Astrocyte (in vitro differentiated cells and primary cell): Measurements from ENCODE around the gene C17orf107. TPM values are rescaled to one million over a fixed set of nuclear protein-coding genes. Genes with fewer than 3 reads are reported as not detected.

Experiments
- DNase-seq: peaks from one replicate; pipeline ENCODE4 v3.0.0-alpha.2; 2010; ENCODE audit warnings: low read depth
- FAIRE-seq: peaks from 2 replicates; lab custom pipeline; 2011; peaks lifted over from hg19 to GRCh38; lab: Jason Lieb, UNC
- H2AFZ ChIP-seq: 2 replicates; pipeline ENCODE4 v1.6.0; 2012; ENCODE audit warnings: low read depth, low read length, inconsistent platforms
- H3K27ac ChIP-seq: 2 replicates; pipeline ENCODE4 v1.5.1; 2011; ENCODE audit warnings: low read depth, low read length, inconsistent platforms
- H3K27me3 ChIP-seq: 2 replicates; pipeline ENCODE4 v1.6.0; 2011; ENCODE audit warnings: low read length, inconsistent platforms; ENCODE audit not compliant: insufficient read depth
- H3K36me3 ChIP-seq: 2 replicates; pipeline ENCODE4 v1.5.1; 2011; ENCODE audit warnings: low read length, inconsistent platforms; ENCODE audit not compliant: insufficient read depth
- H3K4me1 ChIP-seq: 2 replicates; pipeline ENCODE4 v1.5.1; 2011; ENCODE audit warnings: low read length, inconsistent platforms; ENCODE audit not compliant: insufficient read depth
- H3K4me2 ChIP-seq: 2 replicates; pipeline ENCODE4 v1.6.0; 2012; ENCODE audit warnings: low read length, inconsistent platforms
- H3K4me3 ChIP-seq: 2 replicates; pipeline ENCODE4 v1.5.1; 2011; ENCODE audit warnings: low read depth, mild to moderate bottlenecking, low read length, inconsistent platforms; ENCODE audit not compliant: insufficient read depth
- H3K79me2 ChIP-seq: 2 replicates; pipeline ENCODE4 v1.6.0; 2012; ENCODE audit warnings: mild to moderate bottlenecking, low read length, inconsistent platforms; ENCODE audit not compliant: insufficient read depth
- H3K9ac ChIP-seq: 2 replicates; pipeline ENCODE4 v1.6.0; 2012; ENCODE audit warnings: mild to moderate bottlenecking, low read length, inconsistent platforms
- H3K9me3 ChIP-seq: 2 replicates; pipeline ENCODE4 v1.5.1; 2012; ENCODE audit warnings: low read depth, mild to moderate bottlenecking, low read length, inconsistent platforms; ENCODE audit not compliant: insufficient read depth
- H4K20me1 ChIP-seq: 2 replicates; pipeline ENCODE4 v1.6.0; 2012; ENCODE audit warnings: low read length, inconsistent platforms; ENCODE audit not compliant: insufficient read depth
- H3K27ac Mint-ChIP-seq: one replicate; pipeline ENCODE4 v1.8.0; 2021; ENCODE audit warnings: mild to moderate bottlenecking, mixed read lengths; ENCODE audit not compliant: unreplicated experiment
- H3K27me3 Mint-ChIP-seq: one replicate; pipeline ENCODE4 v1.8.0; 2021; ENCODE audit warnings: low read depth, mixed read lengths; ENCODE audit not compliant: unreplicated experiment
- H3K36me3 Mint-ChIP-seq: one replicate; pipeline ENCODE4 v1.8.0; 2021; ENCODE audit warnings: low read depth, mixed read lengths; ENCODE audit not compliant: unreplicated experiment
- H3K4me1 Mint-ChIP-seq: one replicate; pipeline ENCODE4 v1.8.0; 2021; ENCODE audit warnings: low read depth, mixed read lengths; ENCODE audit not compliant: unreplicated experiment
- H3K4me3 Mint-ChIP-seq: one replicate; pipeline ENCODE4 v1.8.0; 2021; ENCODE audit warnings: mild to moderate bottlenecking, moderate library complexity, mixed read lengths; ENCODE audit not compliant: unreplicated experiment
- H3K9me3 Mint-ChIP-seq: one replicate; pipeline ENCODE4 v1.8.0; 2021; ENCODE audit warnings: mild to moderate bottlenecking, mixed read lengths; ENCODE audit not compliant: unreplicated experiment
- EZH2 ChIP-seq: IDR thresholded peaks from 2 replicates; pipeline ENCODE4 v1.6.1; 2012; ENCODE audit warnings: mild to moderate bottlenecking, low read length, inconsistent platforms; ENCODE audit not compliant: insufficient read depth
- total RNA-seq: library from RNA; stranded (reverse); gene quantifications from 2 replicates; pipeline ENCODE4 v1.2.1, GENCODE V29; 2021
- TF ChIP-seq, protein P1 (sequence below): IDR thresholded peaks from 2 replicates; pipeline ENCODE4 v1.5.1; 2011; ENCODE audit warnings: low read depth, mild to moderate bottlenecking, inconsistent platforms, low read length, moderate library complexity; ENCODE audit not compliant: insufficient read depth

C17orf107 gene
- total RNA-seq, 1 donor from 2014 or later, result 2.2 TPM

DNA sequence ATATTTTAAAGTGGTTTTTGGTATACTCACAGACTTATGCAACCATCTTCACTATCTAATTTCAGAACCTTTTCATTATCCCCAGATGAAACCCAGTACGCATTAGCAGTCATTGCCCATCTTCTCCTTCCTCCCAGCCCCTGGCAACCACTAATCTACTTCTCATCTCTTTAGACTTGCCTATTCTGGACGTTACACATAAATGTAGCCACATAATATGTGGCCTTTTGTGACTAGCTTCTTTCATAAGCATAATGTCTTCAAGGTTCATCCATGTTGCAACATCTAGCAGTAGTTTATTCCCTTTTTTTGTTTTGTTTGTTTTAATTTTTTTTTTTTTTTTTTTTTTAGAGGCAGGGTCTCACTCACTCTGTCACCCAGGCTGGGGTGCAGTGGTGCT lies 28.5 kb upstream of the C17orf107 start:
- Mint-ChIP-seq H3K4me3 (no peak overlapping the region), H3K27me3 (no peaks in the 10 kb centered on the region), H3K4me1 (peaks cover 6% of the 10 kb centered on the region), H3K9me3 (no peaks in the 10 kb centered on the region), H3K36me3 (peaks cover 7% of the 10 kb centered on the region), H3K27ac (no peak overlapping the region)
- H3K36me3 ChIP-seq, result peaks cover 2% of the 10 kb centered on the region
- H3K79me2 ChIP-seq, result peaks cover 15% of the 10 kb centered on the region
- H3K4me3 ChIP-seq, result no peak overlapping the region
- H3K27me3 ChIP-seq, result no peaks in the 10 kb centered on the region
- DNase-seq, result no peak
- no peak overlapping the region for H3K27ac ChIP-seq
- peaks cover 31% of the 10 kb centered on the region for H4K20me1 ChIP-seq
- TF ChIP-seq, protein P1, sequence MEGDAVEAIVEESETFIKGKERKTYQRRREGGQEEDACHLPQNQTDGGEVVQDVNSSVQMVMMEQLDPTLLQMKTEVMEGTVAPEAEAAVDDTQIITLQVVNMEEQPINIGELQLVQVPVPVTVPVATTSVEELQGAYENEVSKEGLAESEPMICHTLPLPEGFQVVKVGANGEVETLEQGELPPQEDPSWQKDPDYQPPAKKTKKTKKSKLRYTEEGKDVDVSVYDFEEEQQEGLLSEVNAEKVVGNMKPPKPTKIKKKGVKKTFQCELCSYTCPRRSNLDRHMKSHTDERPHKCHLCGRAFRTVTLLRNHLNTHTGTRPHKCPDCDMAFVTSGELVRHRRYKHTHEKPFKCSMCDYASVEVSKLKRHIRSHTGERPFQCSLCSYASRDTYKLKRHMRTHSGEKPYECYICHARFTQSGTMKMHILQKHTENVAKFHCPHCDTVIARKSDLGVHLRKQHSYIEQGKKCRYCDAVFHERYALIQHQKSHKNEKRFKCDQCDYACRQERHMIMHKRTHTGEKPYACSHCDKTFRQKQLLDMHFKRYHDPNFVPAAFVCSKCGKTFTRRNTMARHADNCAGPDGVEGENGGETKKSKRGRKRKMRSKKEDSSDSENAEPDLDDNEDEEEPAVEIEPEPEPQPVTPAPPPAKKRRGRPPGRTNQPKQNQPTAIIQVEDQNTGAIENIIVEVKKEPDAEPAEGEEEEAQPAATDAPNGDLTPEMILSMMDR, result no peak
- no peak for TF ChIP-seq EZH2
- no peak overlapping the region for H2AFZ ChIP-seq
- H3K4me1 ChIP-seq, result no peaks in the 10 kb centered on the region
- FAIRE-seq, result no peak
- H3K4me2 ChIP-seq, result no peak overlapping the region
- no peak overlapping the region for H3K9ac ChIP-seq
- H3K9me3 ChIP-seq, result no peaks in the 10 kb centered on the region

DNA sequence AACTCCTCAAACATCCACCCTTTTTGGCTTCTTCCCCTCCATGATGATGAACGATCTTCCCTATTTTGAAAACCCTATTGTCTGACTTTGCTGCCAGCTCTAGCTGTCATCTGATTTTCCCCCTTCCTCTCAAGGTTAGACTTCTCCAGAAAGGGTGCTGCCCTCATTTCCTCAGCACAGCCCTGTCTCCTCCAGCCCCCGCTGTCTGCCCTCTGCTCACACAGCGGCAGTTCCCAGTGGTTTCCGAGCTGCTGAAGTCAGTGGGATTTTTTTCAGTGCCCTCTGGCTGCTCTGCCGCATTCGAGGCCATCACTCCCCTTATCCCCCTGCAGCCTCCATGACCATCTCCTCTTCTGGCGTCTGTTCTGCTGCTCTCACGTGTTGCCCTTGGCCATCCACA lies 26.6 kb upstream of the C17orf107 start:
- Histone ChIP-seq H3K4me3 (no peak overlapping the region), H4K20me1 (peaks cover 45% of the 10 kb centered on the region), H3K79me2 (peaks cover 14% of the 10 kb centered on the region), H3K27ac (no peak overlapping the region), H3K9me3 (no peaks in the 10 kb centered on the region), H3K4me1 (no peaks in the 10 kb centered on the region), H3K4me2 (no peak overlapping the region), H3K27me3 (no peaks in the 10 kb centered on the region), H3K9ac (no peak overlapping the region), H3K36me3 (peaks cover 2% of the 10 kb centered on the region), H2AFZ (no peak overlapping the region)
- H3K27ac Mint-ChIP-seq, result no peak overlapping the region
- no peak overlapping the region for H3K4me3 Mint-ChIP-seq
- FAIRE-seq, result no peak
- no peak for DNase-seq
- peaks cover 9% of the 10 kb centered on the region for H3K36me3 Mint-ChIP-seq
- H3K4me1 Mint-ChIP-seq, result peaks cover 6% of the 10 kb centered on the region
- TF ChIP-seq, protein P1, result no peak
- TF ChIP-seq EZH2, result no peak
- H3K27me3 Mint-ChIP-seq, result no peaks in the 10 kb centered on the region
- no peaks in the 10 kb centered on the region for H3K9me3 Mint-ChIP-seq

DNA sequence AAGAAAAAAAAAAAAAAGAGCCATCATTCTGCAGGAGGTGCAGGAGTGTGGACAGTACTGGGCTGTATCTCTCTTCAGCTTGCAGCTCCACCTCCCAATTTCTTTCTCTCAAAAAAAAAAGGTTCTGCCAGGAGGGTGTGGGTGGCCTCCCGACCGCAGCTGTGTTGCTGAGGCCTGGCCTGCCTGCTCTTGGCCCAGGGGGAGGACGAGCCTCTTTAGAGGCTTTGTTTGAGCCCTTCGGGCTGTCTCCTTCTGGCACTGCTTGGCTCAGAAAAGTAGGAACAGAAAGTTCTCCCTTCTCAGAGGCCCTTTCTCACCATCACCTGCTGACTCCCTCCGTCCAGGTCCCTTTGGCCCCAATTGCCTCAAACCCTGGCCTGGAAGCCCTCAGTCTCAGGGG lies 22.2 kb upstream of the C17orf107 start:
- peak overlapping the region; percentile 41 for H3K27ac Mint-ChIP-seq
- H3K4me1 Mint-ChIP-seq, result peaks cover 6% of the 10 kb centered on the region
- Histone ChIP-seq H3K79me2 (peaks cover 10% of the 10 kb centered on the region), H4K20me1 (peaks cover 59% of the 10 kb centered on the region), H3K9ac (no peak overlapping the region), H3K4me2 (no peak overlapping the region), H3K27me3 (no peaks in the 10 kb centered on the region), H3K9me3 (no peaks in the 10 kb centered on the region), H3K27ac (no peak overlapping the region), H3K4me1 (no peaks in the 10 kb centered on the region), H2AFZ (no peak overlapping the region), H3K36me3 (no peaks in the 10 kb centered on the region), H3K4me3 (no peak overlapping the region)
- H3K27me3 Mint-ChIP-seq, result no peaks in the 10 kb centered on the region
- FAIRE-seq (no peak), DNase-seq (no peak)
- H3K4me3 Mint-ChIP-seq, result no peak overlapping the region
- H3K36me3 Mint-ChIP-seq, result peaks cover 24% of the 10 kb centered on the region
- TF ChIP-seq, protein P1, result no peak
- no peak for TF ChIP-seq EZH2
- H3K9me3 Mint-ChIP-seq, result no peaks in the 10 kb centered on the region
